ENCODE measurements around the gene ATAD3A.

ATAD3A gene

GRCh38 chr1:1558591-1558990 lies 46.6 kb downstream of the ATAD3A start:
- DNase-seq = no peak

DNA sequence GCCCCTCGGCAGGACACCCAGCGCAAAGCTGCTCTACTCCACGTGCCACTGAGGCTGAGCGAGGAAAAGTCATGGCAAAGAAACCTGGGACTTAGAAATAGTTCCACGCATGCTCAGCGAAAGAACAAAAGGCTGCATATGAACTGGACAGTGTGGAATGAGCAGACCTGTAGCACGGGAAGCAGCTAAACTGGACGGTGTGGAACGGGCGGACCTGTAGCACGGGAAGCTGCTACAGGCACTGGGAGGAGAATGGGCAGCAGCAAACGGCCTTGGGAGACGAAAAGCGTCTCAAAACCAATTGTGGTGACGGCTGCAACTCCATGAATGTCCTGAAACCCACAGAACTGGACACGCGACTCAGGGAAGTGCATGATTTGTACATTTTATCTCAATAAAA lies 47.1 kb downstream of the ATAD3A start:
- DNase-seq = no peak

DNA sequence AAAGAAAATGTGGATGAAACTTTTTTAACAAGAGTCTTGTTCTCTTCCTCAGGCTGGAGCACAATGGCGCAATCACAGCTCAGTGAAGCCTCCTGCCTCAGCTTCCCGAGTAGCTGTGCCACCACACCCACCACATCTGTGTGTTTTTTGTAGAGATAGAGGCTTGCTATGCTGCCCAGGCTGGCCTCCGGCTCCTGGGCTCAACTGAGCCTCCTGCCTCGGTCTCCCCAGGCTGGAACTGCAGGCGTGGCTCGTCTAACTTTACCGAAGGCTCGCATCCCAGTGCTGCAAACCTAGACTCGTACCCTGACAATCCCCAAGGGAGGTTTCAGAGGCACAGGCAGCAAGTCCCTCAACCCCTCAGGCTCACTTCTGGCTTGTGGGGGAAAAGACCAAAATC lies 48.2 kb downstream of the ATAD3A start:
- DNase-seq = no peak

GRCh38 chr1:1561801-1562470 lies 50.0 kb downstream of the ATAD3A start:
- no peak for DNase-seq

- no peak for DNase-seq
These were observed 50.7 kb downstream of the ATAD3A start for GRCh38 chr1:1562556-1563195.

DNA sequence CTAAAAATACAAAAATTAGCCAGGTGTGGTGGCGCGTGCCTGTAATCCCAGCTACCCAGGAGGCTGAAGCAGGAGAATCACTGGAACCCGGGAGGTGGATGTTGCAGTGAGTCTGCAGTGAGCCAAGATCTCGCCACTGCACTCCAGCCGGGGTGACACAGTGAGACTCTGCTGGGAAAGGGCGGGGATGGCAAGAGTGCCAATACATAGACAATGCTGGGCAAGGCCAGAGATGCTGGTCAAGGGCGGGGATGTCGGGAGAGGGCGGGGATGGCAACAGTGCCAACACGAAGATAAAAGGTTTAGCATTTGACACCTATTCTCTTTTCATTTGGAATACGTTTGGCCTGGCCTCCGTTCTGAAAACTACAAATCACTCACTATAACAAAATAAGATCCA lies 51.7 kb downstream of the ATAD3A start:
- no peak for DNase-seq

DNA sequence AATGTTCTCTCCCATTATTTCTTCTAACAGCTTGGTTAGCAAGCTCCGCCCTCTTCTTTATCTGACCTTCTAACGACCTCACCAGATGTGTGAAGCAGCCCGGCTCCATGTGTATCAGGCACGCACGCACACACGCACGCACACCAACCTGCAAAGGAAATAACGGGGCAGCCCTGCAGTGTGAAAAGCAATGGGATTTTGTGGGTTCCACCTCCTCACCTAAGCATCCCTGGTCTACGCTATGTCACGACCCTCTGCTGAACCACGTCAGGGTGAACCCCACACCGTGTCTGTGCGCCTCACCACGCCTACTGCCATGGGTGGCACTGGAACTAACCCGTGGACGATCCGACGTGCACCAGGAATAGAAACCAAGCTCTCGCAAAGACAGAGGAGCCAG lies 52.3 kb downstream of the ATAD3A start:
- no peak for DNase-seq

- no peak for DNase-seq
These were observed 53.4 kb downstream of the ATAD3A start for GRCh38 chr1:1565340-1565739.

- DNase-seq = peak; percentile 29
These were observed 55.4 kb downstream of the ATAD3A start for GRCh38 chr1:1567152-1567875.

- DNase-seq = no peak
These were observed 55.9 kb downstream of the ATAD3A start for GRCh38 chr1:1567891-1568291.

- no peak for DNase-seq
These were observed 57.4 kb downstream of the ATAD3A start for GRCh38 chr1:1569341-1569740.

DNA sequence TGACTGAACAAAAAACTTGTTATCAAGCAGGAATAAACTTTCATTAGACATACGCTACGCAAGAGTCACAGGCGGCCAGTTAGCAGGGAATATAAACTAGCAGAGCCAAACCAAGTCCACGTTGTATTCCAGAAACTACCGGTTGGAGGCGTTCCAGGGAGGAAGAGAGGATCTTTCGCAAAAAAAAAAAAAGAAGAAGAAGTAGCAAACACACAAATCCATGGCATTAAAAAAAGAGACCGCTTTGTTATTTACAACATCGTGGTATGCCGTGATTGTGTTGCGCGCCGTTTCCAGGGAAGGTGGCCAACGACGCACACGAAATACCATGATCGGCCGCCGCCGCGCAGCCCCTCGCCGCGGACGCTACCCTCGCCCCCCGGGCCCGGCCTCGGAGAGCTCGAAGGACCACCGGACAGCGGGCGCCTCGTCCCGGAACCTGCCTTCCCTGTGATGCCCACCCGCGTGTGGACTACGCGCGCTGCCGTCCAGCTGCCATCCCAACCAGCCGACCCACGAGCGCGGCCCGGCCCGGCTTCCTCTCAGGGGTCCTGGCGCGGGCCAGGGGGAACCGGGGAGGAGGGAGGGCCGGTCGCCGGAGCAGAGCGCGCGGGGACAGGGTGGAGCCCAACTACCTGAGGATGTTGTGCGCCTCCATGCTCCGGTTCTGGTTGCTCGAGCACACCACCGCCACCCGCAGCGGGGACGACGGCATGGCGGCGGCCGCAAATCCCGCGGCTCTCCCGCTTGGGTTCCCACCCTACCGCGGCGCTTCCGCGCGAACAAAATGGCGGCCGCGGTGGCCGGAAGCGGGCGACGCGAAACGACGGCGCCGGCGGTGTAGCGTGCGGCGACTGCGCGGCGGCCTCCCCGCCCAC lies 62.1 kb downstream of the ATAD3A start:
- peak; percentile 69 for DNase-seq

GRCh38 chr1:1574721-1575537 lies 63.0 kb downstream of the ATAD3A start, which contains the start of gene SSU72:
Gene SSU72 (minus strand): TSS chr1:1574863. CDS start chr1:1574557, 306 bp downstream.
- peak; percentile 95 for DNase-seq

DNA sequence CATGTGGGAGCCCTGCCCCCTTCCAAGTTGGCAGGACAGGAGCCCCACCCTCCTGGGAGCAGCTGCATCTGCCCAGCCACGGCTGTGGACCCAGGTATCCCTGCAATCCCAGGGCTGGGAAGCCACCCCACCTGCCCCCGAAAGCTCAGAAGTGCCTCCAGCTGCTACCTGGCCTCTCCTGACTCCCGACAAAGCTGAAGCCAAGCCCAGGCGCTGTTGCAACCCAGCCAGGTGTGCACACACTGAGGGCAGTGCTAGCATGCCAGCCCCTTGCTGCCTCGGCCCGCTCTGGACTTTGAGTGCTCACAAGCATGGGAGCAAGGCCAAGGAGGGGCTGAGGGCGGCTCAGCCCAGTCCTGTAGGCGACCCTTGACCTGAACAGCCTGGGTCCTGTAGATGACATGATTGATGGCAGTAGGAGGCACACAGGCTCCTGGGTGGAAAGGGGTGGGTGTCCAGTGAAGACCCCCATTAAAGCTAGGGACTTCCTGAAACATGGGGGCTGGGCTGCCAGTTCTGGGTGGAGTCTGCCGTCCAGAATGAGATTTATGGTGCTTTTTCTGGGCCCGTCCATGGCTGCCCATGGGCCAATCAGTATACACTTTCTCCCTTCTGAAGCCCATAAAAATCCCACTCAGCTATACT lies 65.5 kb downstream of the ATAD3A start:
- DNase-seq = no peak

DNA sequence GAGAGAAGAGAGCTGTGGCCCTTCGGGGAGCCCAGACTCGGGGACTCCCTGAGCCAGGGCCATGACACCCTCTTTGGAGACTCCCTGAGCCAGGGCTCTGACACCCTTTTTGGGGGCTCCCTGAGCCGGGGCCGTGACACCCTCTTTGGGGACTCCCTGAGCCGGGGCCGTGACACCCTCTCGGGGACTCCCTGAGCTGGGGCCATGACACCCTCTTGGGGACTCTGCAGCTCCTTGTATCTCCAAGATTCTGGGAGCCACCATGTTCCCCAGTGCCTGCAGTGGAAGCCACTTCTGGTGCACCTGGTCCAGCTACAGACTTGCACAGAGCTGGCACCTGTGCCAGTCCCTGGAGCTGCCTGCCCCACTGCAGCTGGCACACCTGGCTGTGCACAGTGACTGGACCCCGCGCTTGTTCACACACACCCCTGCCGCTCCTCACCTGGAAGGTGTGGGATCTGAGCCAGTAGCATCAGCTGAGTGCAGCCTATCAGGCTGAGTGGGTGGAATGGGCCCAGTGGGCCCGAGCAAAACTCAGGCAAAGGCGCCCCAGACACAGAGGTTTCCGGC lies 66.5 kb downstream of the ATAD3A start:
- no peak for DNase-seq

DNA sequence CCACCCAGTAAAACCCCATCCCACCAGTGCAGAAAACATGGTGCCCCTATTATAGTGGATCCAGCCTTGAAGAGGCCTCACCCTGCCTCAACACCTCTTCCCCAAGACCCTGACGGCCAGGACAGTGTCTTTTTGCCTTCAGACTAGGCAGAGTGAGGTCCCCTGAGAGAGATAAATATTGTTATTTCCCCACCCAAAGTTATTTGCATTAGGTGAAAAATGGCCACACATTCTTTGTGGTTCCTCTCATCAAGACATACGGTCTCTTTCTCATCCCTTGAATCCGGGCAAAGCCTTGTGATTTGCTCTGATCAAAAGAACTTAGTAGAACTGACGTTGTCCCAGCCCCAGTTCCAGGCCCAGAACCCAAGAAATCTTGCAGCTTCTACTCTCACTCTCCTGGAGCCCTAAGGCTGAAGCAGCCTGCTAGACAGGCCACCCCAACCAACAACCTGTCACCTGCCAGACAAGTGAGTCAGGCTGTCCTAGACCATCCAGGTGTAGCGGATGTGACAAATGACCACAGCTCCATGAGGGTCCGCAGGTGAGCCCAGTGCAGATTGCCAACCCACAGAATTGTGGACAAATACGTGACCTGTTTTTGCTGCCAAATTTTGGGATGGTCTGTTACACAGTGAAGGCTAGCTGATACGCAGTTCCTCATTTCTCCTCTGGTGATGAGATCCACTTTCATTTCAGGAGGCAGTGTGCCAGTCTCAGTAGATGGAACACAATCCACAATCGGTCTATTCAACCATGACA lies 70.8 kb downstream of the ATAD3A start:
- no peak for DNase-seq

- DNase-seq = no peak
These were observed 71.5 kb downstream of the ATAD3A start for GRCh38 chr1:1583347-1584010.

All from fibroblast of skin of right biceps (primary cell).